ENCODE results near the gene UHRF2. TPM values are rescaled to one million over a fixed set of nuclear protein-coding genes. Genes with fewer than 3 reads are reported as not detected.
"Not testable (repeated sequence)": the region's sequence is repeated elsewhere in the genome, so short reads cannot be mapped to it uniquely, and the experiment has no call there.

Gene UHRF2, protein sequence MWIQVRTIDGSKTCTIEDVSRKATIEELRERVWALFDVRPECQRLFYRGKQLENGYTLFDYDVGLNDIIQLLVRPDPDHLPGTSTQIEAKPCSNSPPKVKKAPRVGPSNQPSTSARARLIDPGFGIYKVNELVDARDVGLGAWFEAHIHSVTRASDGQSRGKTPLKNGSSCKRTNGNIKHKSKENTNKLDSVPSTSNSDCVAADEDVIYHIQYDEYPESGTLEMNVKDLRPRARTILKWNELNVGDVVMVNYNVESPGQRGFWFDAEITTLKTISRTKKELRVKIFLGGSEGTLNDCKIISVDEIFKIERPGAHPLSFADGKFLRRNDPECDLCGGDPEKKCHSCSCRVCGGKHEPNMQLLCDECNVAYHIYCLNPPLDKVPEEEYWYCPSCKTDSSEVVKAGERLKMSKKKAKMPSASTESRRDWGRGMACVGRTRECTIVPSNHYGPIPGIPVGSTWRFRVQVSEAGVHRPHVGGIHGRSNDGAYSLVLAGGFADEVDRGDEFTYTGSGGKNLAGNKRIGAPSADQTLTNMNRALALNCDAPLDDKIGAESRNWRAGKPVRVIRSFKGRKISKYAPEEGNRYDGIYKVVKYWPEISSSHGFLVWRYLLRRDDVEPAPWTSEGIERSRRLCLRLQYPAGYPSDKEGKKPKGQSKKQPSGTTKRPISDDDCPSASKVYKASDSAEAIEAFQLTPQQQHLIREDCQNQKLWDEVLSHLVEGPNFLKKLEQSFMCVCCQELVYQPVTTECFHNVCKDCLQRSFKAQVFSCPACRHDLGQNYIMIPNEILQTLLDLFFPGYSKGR
- total RNA-seq (2014; rRNA removed; shearing (Covaris generic)) = 27.6 and 37.8 TPM in 2 replicates

- DNase-seq (ENCODE audit: low read depth) = peak; percentile 98
These were observed at the start of gene UHRF2 for GRCh38 chr9:6412487-6413364. Gene UHRF2, plus strand, starts transcription at chr9:6413199. Its CDS starts 292 bp downstream, at chr9:6413491.

DNA sequence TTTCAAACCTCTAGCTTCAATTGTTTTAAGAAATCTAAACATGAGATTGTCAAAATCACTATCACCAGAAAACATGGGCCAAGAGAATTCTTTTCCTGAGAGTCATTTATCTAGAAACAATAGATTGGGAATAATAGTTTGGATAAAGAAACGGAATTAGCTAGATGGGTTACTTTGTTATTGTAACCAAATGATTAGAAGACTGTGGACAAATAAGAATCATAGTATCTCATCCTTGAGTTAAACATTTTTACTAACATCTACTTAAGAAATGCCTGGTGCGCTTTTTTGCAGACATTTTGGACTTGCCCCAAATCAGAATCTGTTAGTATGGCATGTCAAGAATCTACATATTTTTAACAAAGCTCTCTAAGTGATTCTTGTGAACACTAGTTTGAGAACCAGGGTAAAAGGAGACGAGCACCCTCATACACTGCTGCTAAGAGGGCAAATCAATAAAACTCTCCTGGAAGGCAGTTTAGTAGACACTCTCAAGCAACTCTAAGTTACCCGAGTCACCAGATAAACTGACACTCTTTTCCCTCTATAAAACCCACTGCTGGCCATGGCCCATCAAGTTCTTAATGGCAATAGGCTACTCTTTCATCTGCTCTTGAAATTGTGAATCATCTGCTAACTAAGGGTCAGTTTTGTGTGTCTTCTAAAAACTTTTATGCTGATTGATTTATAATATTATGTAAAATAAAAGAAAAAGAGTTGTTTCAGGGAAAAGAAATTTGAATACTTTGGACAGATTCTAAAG, 45.7 kb upstream of the UHRF2 start:
- no peak for DNase-seq (ENCODE audit: low read depth)

- DNase-seq (ENCODE audit: low read depth) = no peak
These were observed 44.2 kb upstream of the UHRF2 start for GRCh38 chr9:6368831-6369230.

- not testable (repeated sequence) for DNase-seq (ENCODE audit: low read depth)
These were observed 31.5 kb upstream of the UHRF2 start for GRCh38 chr9:6381477-6382012.

- DNase-seq (ENCODE audit: low read depth) = no peak
These were observed 30.3 kb upstream of the UHRF2 start for GRCh38 chr9:6382681-6383080.

DNA sequence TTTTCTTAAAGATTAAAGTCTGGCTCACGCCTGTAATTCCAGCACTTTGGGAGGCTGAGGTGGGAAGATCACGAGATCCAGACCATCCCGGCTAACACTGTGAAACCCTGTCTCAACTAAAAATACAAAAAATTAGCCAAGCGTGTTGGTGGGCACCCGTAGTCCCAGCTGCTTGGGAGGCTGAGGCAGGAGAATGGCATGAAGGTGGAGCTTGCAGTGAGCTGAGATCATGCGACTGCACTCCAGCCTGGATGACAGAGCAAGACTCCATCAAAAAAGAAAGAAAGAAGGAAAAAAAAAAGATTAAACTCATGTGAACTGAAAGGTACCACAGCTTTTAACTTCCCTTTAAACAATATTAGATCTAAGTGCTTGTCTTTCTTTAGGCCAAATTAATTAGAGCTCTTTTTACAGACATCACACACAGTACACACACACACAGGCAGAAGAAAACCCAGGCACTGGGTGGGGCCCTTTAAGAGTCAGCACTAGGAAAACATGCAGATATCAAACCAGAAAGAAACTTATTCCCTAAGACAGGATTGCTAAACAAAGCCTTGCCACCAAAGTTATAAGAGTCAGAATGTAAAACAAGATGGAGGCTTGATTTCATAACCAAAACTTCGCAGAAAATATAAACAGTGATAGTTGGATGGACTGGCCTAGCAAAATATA, 29.3 kb upstream of the UHRF2 start:
- peak; percentile 30 for DNase-seq (ENCODE audit: low read depth)

GRCh38 chr9:6384732-6385131, 28.3 kb upstream of the UHRF2 start:
- DNase-seq (ENCODE audit: low read depth) = no peak

GRCh38 chr9:6399071-6399470, 13.9 kb upstream of the UHRF2 start:
- DNase-seq (ENCODE audit: low read depth) = no peak

GRCh38 chr9:6405371-6405770, 7.6 kb upstream of the UHRF2 start:
- no peak for DNase-seq (ENCODE audit: low read depth)

GRCh38 chr9:6407778-6408177, 5.2 kb upstream of the UHRF2 start:
- no peak for DNase-seq (ENCODE audit: low read depth)

GRCh38 chr9:6408320-6408719, 4.7 kb upstream of the UHRF2 start:
- DNase-seq (ENCODE audit: low read depth) = no peak

DNA sequence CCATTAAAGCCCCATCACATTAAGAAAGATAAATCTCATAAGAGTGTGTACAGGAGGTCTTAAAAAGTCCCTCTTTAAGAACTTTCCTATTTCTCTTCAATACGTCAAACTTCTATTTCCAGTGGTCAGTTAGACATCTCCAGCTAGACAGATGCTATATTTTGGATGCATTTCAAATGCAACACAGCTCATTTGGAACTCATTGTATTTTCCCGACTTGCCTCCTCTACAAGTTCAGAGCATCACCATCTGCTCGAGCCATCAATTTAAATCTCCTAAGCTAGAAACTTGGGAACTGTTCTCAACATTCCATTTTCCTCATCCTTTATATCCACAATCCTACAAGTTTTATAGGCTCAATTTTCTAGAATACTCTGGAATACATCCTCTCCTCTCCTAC, 3.2 kb upstream of the UHRF2 start:
- no peak for DNase-seq (ENCODE audit: low read depth)

DNA sequence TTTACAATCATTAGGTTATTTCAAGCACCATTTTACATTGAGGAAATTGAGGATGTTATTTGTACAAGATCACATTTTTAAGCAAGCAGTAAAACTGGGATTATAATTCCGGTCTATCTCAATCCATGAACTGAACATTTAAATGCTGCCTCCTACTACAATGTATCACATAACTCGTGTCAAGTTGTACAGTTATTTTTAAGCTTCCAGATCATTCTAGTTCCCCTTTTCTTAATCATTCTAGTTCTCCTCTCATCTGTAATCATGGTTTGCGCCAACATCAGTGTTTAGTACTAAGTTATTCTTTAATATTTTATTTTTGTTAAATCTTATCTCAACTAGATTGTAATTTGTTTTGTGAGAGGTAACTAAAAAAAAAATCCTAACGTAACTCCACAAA, 2.4 kb upstream of the UHRF2 start:
- DNase-seq (ENCODE audit: low read depth) = no peak

GRCh38 chr9:6413365-6414246, 607 bp downstream of the UHRF2 start:
- no peak for DNase-seq (ENCODE audit: low read depth)

- DNase-seq (ENCODE audit: low read depth) = peak; percentile 75
These were observed 1.2 kb downstream of the UHRF2 start for GRCh38 chr9:6414247-6414641.

DNA sequence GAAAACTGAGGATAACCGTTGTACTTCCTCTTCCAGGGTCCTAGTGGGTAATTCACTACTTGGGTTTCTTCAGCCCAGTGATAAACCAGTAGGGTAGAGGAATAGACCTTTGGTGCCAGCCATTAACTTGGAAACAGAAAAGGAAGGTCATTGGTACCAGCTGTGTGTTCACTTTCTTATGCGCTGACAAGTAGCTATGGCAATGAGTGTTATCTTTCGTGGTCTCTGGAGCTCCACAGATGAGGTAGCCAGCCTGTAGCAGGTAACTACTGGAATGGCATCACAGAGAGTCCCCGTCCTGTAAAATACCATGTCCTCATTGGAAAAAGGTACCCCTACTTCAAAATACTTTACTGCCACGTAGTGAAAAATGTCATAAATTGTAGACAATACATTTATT, 2.3 kb downstream of the UHRF2 start:
- DNase-seq (ENCODE audit: low read depth) = peak; percentile 26

- DNase-seq (ENCODE audit: low read depth) = peak; percentile 25
These were observed 4.2 kb downstream of the UHRF2 start for GRCh38 chr9:6417186-6417585.

GRCh38 chr9:6418764-6419163, 5.8 kb downstream of the UHRF2 start:
- no peak for DNase-seq (ENCODE audit: low read depth)

DNA sequence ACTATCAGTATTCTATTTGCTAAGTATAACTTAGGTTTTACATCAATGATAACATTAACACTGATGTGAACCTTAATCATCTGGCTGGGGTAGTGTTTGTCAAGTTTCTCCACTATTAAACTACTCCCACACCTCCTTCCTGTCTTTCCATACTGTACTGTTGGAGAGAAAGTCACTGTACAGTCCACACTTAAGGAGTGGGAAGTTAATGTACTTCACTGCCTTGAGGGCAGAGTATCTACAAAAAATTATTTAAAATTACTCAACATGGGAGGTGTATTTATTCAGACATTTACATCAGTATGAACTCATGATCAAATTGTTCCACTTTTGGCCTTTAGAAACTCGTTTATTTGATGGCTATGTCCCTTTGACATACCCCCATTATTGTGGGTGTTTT, 11.9 kb downstream of the UHRF2 start:
- no peak for DNase-seq (ENCODE audit: low read depth)
